ENCODE data around the gene CFAP210. TPM values are rescaled to one million over a fixed set of nuclear protein-coding genes. Genes with fewer than 3 reads are reported as not detected.

The CFAP210 gene
- total and polyA plus RNA-seq, 4 donors = 1.2 to 7.2 (median 3.3) TPM

- Histone ChIP-seq H3K27me3 (ENCODE audit: control insufficient read depth in 3 of 3, insufficient read depth in 3 of 3, low read length in 2 of 3) (no peaks in the 10 kb centered on the region), H3K4me3 (no peak overlapping the region), H3K27ac (ENCODE audit: low read depth in 1 of 2, low read length in 1 of 2) (no peak overlapping the region), H3K4me1 (ENCODE audit: control insufficient read depth in 5 of 5, insufficient read depth in 5 of 5, low read length in 5 of 5) (peaks cover 4 to 25% (median 14%) of the 10 kb centered on the region in 5 donors), H3K9me3 (ENCODE audit: control insufficient read depth in 4 of 4, insufficient read depth in 3 of 4, low read length in 3 of 4) (no peaks in the 10 kb centered on the region), H3K36me3 (ENCODE audit: control insufficient read depth in 4 of 4, insufficient read depth in 4 of 4, low read length in 4 of 4) (no peaks in the 10 kb centered on the region), H3K9ac (ENCODE audit: insufficient read depth in 1 of 2, low read length in 2 of 2) (no peak overlapping the region)
- DNase-seq (no peak), ATAC-seq (ENCODE audit: insufficient read depth, low FRiP score) (no peak)
- WGBS, 2 donors = 96 to 97% methylated on average over 3 of the region's 3 CpGs
- TF ChIP-seq CTCF (IDR thresholded peaks at IDR 0.05; ENCODE audit: control extremely low read depth, extremely low read depth) = no peak
Measured at GRCh38 chr2:169713331-169713730, 19.1 kb upstream of the CFAP210 start.

- no peak for DNase-seq
- Histone ChIP-seq H3K27me3 (ENCODE audit: control insufficient read depth in 3 of 3, insufficient read depth in 3 of 3, low read length in 2 of 3) (no peaks in the 10 kb centered on the region), H3K9me3 (ENCODE audit: control insufficient read depth in 4 of 4, insufficient read depth in 3 of 4, low read length in 3 of 4) (no peaks in the 10 kb centered on the region), H3K4me3 (no peak overlapping the region), H3K27ac (ENCODE audit: low read depth in 1 of 2, low read length in 1 of 2) (no peak overlapping the region), H3K9ac (ENCODE audit: insufficient read depth in 1 of 2, low read length in 2 of 2) (no peak overlapping the region), H3K36me3 (ENCODE audit: control insufficient read depth in 4 of 4, insufficient read depth in 4 of 4, low read length in 4 of 4) (no peaks in the 10 kb centered on the region), H3K4me1 (ENCODE audit: control insufficient read depth in 5 of 5, insufficient read depth in 5 of 5, low read length in 5 of 5) (peaks cover 4 to 25% (median 14%) of the 10 kb centered on the region in 5 donors)
- no peak for ATAC-seq (ENCODE audit: insufficient read depth, low FRiP score)
- 90 to 98% methylated on average over 9 of the region's 9 CpGs for WGBS, 2 donors
- no peak for TF ChIP-seq CTCF (IDR thresholded peaks at IDR 0.05; ENCODE audit: control extremely low read depth, extremely low read depth)
Measured at GRCh38 chr2:169712791-169713227, 18.6 kb upstream of the CFAP210 start.

GRCh38 chr2:169711751-169712509 is 17.7 kb upstream of the CFAP210 start:
- DNase-seq = peak in 1 of 3 donors; percentile 15

More at GRCh38 chr2:169711751-169712509, 17.7 kb upstream of the CFAP210 start:
- WGBS, 2 donors = 62 to 81% methylated on average over 7 of the region's 7 CpGs
- Histone ChIP-seq H3K4me1 (ENCODE audit: control insufficient read depth in 5 of 5, insufficient read depth in 5 of 5, low read length in 5 of 5) (peaks cover 4 to 21% (median 14%) of the 10 kb centered on the region in 5 donors), H3K27me3 (ENCODE audit: control insufficient read depth in 3 of 3, insufficient read depth in 3 of 3, low read length in 2 of 3) (no peaks in the 10 kb centered on the region), H3K36me3 (ENCODE audit: control insufficient read depth in 4 of 4, insufficient read depth in 4 of 4, low read length in 4 of 4) (no peaks in the 10 kb centered on the region), H3K9me3 (ENCODE audit: control insufficient read depth in 4 of 4, insufficient read depth in 3 of 4, low read length in 3 of 4) (no peaks in the 10 kb centered on the region), H3K27ac (ENCODE audit: low read depth in 1 of 2, low read length in 1 of 2) (no peak overlapping the region), H3K4me3 (no peak overlapping the region), H3K9ac (ENCODE audit: insufficient read depth in 1 of 2, low read length in 2 of 2) (no peak overlapping the region)
- ATAC-seq (ENCODE audit: insufficient read depth, low FRiP score) = no peak
- no peak for TF ChIP-seq CTCF (IDR thresholded peaks at IDR 0.05; ENCODE audit: control extremely low read depth, extremely low read depth)
